SU-DHL-6 (cell line): Measurements from ENCODE around the gene SLX4.
"Not testable (repeated sequence)": the region's sequence is repeated elsewhere in the genome, so short reads cannot be mapped to it uniquely, and the experiment has no call there.

Experiments
- H2AFZ ChIP-seq: fragments of 200-600 bp; sonication (generic); 2 replicates; pipeline ENCODE4 v1.6.1; 2014; ENCODE audit warnings: low read depth, mild to moderate bottlenecking, moderate library complexity, mixed read lengths, antibody characterized with exemption, low read length; ENCODE audit not compliant: severe bottlenecking
- H3F3A ChIP-seq: fragments of 200-600 bp; shearing (Covaris generic); 2 replicates; pipeline ENCODE4 v1.6.0; 2016; ENCODE audit warnings: antibody characterized with exemption, mild to moderate bottlenecking; ENCODE audit not compliant: insufficient read depth
- H3K27ac ChIP-seq: fragments of 200-600 bp; sonication (generic); 2 replicates; pipeline ENCODE4 v1.5.1; 2016; ENCODE audit warnings: low read depth, mild to moderate bottlenecking, low read length, moderate library complexity, mixed read lengths
- H3K27me3 ChIP-seq: fragments of 200-600 bp; sonication (generic), shearing (Covaris generic); 2 replicates; pipeline ENCODE4 v1.6.0; 2014; ENCODE audit warnings: mild to moderate bottlenecking, low read length
- H3K36me3 ChIP-seq: fragments of 200-600 bp; sonication (generic); 2 replicates; pipeline ENCODE4 v1.6.1; 2014; ENCODE audit warnings: mild to moderate bottlenecking, low read length, mixed read lengths
- H3K4me2 ChIP-seq: fragments of 300-600, 200-600 bp; shearing (Covaris generic), sonication (generic); 2 replicates; pipeline ENCODE4 v1.6.0; 2014; ENCODE audit warnings: low read length, low read depth, mild to moderate bottlenecking; ENCODE audit not compliant: poor library complexity, severe bottlenecking
- H3K4me3 ChIP-seq: fragments of 200-600 bp; sonication (generic); 2 replicates; pipeline ENCODE4 v1.5.1; 2014; ENCODE audit warnings: antibody characterized with exemption, low read length, mild to moderate bottlenecking, mixed read lengths; ENCODE audit not compliant: insufficient read depth, poor library complexity, severe bottlenecking
- H3K79me2 ChIP-seq: fragments of 200-600 bp; sonication (generic); 2 replicates; pipeline ENCODE4 v1.6.1; 2014; ENCODE audit warnings: mild to moderate bottlenecking, low read length, moderate library complexity; ENCODE audit not compliant: insufficient read depth
- H3K9ac ChIP-seq: fragments of 200-600 bp; sonication (generic); 2 replicates; pipeline ENCODE4 v1.7.0; 2014; ENCODE audit warnings: mild to moderate bottlenecking, low read length
- H3K9me2 ChIP-seq: fragments of 200-600 bp; sonication (generic); replicated peaks from 2 replicates; pipeline ENCODE4 v1.6.1; 2014; ENCODE audit warnings: low read length; ENCODE audit not compliant: insufficient read depth
- H3K9me3 ChIP-seq: fragments of 200-600 bp; sonication (generic); 2 replicates; pipeline ENCODE4 v1.6.1; 2014; ENCODE audit warnings: low read length, mixed read lengths; ENCODE audit not compliant: insufficient read depth
- H4K20me1 ChIP-seq: fragments of 200-600 bp; sonication (generic); 2 replicates; pipeline ENCODE4 v1.6.1; 2014; ENCODE audit warnings: low read depth, mild to moderate bottlenecking, antibody characterized with exemption, low read length, moderate library complexity, mixed read lengths
- EZH2phosphoT487 ChIP-seq: fragments of 200-600 bp; sonication (generic), shearing (Covaris generic); conservative IDR thresholded peaks from 2 replicates; pipeline ENCODE4 v1.6.1; 2018; ENCODE audit warnings: mild to moderate bottlenecking, antibody characterized with exemption, low read length, moderate library complexity, mixed read lengths
- TF ChIP-seq, protein P1 (sequence below): fragments of 200-600 bp; sonication (generic); IDR thresholded peaks from one replicate; pipeline ENCODE4 v1.5.1; 2017; ENCODE audit warnings: antibody characterized with exemption, mild to moderate bottlenecking, low read length, moderate library complexity; ENCODE audit not compliant: insufficient read depth, poor library complexity, severe bottlenecking

The SLX4 gene

DNA sequence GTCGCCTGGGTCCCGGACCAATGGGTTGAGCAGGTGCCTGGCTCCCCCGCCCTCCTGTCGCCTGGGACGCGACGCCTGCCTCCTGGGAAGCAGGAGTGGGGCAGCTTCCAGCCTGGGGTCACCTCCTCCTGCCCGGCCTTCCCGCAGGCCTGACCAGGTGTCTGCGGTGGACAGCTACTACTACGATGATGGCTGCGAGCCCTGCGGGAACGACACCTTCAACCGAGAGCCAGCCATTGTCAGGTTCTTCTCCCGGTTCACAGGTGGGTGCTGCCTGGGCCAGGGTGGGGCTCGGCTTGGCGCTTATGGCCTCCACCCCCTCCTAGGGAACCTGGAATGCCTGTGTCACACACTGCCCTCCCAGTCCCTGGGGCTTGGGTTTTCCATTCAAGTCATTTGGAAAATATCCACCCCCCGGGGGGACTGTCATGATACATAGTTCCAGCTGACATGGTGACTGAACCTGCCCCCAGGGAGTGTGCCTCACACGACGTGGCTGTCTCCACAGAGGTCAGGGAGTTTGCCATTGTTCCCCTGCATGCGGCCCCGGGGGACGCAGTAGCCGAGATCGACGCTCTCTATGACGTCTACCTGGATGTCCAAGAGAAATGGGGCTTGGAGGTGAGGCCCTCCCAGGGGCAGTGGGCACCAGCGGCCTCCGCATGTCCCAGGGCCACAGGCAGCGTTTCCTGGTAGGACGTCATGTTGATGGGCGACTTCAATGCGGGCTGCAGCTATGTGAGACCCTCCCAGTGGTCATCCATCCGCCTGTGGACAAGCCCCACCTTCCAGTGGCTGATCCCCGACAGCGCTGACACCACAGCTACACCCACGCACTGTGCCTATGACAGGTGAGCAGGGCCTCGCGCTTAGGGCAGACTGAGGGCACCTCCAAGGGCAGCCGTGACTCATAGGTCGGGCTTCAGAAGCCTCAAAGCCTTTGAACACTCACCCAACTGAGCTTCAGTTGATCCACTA lies 45.4 kb upstream of the SLX4 start:
- Histone ChIP-seq H4K20me1 (no peaks in the 10 kb centered on the region), H3K9me3 (no peaks in the 10 kb centered on the region), H3K4me3 (no peak overlapping the region), H3K4me2 (no peak overlapping the region), H3F3A (peaks cover 43% of the 10 kb centered on the region), H2AFZ (no peak overlapping the region), H3K9me2 (no peaks in the 10 kb centered on the region), H3K27me3 (no peaks in the 10 kb centered on the region), H3K9ac (no peak overlapping the region), H3K79me2 (peaks cover 5% of the 10 kb centered on the region; the same call in 1 of the 2 replicates), H3K27ac (no peak overlapping the region), H3K36me3 (peaks cover 7% of the 10 kb centered on the region; the same call in 1 of the 2 replicates)
- TF ChIP-seq, protein P1, sequence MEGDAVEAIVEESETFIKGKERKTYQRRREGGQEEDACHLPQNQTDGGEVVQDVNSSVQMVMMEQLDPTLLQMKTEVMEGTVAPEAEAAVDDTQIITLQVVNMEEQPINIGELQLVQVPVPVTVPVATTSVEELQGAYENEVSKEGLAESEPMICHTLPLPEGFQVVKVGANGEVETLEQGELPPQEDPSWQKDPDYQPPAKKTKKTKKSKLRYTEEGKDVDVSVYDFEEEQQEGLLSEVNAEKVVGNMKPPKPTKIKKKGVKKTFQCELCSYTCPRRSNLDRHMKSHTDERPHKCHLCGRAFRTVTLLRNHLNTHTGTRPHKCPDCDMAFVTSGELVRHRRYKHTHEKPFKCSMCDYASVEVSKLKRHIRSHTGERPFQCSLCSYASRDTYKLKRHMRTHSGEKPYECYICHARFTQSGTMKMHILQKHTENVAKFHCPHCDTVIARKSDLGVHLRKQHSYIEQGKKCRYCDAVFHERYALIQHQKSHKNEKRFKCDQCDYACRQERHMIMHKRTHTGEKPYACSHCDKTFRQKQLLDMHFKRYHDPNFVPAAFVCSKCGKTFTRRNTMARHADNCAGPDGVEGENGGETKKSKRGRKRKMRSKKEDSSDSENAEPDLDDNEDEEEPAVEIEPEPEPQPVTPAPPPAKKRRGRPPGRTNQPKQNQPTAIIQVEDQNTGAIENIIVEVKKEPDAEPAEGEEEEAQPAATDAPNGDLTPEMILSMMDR: no peak
- TF ChIP-seq EZH2phosphoT487: no peak

DNA sequence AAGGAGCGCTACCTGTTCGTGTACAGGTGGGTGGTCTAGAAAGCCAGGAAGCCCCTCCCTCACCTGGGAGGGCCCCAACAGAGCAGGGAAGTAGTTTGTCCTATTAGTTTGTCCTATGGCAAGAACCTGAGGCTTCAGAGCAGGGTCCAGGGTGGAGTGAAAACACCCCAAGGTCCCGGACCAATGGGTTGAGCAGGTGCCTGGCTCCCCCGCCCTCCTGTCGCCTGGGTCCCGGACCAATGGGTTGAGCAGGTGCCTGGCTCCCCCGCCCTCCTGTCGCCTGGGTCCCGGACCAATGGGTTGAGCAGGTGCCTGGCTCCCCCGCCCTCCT lies 44.7 kb upstream of the SLX4 start:
- not testable (repeated sequence) for H3K27ac ChIP-seq, H2AFZ ChIP-seq, H3K9me2 ChIP-seq, H3K79me2 ChIP-seq, H3K9me3 ChIP-seq, H3K9ac ChIP-seq, H4K20me1 ChIP-seq, H3K36me3 ChIP-seq, H3K4me3 ChIP-seq, H3K4me2 ChIP-seq, H3K27me3 ChIP-seq
- peaks cover 37% of the 10 kb centered on the region for H3F3A ChIP-seq

DNA sequence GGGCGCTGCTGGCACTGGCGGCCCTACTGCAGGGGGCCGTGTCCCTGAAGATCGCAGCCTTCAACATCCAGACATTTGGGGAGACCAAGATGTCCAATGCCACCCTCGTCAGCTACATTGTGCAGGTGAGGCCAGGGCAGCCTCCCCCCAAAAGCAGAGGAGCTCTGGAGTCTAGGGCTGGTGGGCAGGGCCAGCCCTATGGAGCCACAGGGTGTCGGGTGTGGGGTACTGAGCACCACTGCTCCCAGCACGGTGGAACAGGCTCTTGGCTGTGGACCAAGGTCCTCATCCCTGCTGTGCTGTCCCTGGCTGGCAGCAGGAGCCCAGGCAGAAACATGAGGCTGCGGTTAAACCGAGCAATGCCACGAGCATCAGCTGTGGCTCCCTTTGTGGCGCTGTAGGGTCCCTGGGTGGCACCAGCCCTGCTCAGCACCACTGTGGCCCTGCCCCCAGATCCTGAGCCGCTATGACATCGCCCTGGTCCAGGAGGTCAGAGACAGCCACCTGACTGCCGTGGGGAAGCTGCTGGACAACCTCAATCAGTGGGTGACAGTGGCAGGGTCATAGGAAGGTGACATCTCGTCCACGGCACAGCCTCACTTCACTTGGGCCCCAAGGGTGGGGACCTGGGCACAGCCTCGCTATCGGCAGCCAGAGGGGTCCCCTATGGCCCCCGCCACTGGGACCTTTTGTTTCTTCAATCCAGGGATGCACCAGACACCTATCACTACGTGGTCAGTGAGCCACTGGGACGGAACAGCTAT lies 44.2 kb upstream of the SLX4 start:
- Histone ChIP-seq H3K9me2 (no peaks in the 10 kb centered on the region), H3K9me3 (no peaks in the 10 kb centered on the region), H3K36me3 (peaks cover 9% of the 10 kb centered on the region; the same call in 1 of the 2 replicates), H4K20me1 (no peaks in the 10 kb centered on the region), H3F3A (peaks cover 33% of the 10 kb centered on the region), H3K79me2 (peaks cover 5% of the 10 kb centered on the region; the same call in 1 of the 2 replicates), H3K27me3 (no peaks in the 10 kb centered on the region), H3K4me3 (no peak overlapping the region), H3K27ac (no peak overlapping the region), H2AFZ (no peak overlapping the region), H3K9ac (no peak overlapping the region), H3K4me2 (no peak overlapping the region)
- TF ChIP-seq EZH2phosphoT487: no peak
- TF ChIP-seq, protein P1: no peak

DNA sequence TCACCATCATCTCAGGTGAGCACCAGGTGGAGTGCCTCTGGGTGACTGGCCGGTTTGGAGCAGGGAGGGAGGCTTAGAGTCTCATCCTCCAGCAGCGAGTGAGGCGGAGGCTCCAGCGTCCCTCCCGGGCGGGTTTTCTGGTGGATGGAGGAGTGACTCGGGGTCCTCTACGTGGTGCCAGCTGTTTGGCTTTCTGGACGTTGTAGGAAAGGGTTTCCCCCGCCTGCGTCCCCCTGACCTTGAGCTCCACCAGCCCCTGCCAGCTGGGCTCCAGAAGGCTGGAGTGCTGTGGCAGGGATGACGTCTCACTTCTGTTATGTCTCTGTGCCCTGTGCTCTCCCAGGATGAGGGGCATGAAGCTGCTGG lies 43.6 kb upstream of the SLX4 start:
- no peak overlapping the region for H3K4me3 ChIP-seq
- no peaks in the 10 kb centered on the region for H3K9me3 ChIP-seq
- H2AFZ ChIP-seq: no peak overlapping the region
- H4K20me1 ChIP-seq: no peaks in the 10 kb centered on the region
- no peaks in the 10 kb centered on the region for H3K27me3 ChIP-seq
- H3K27ac ChIP-seq: no peak overlapping the region
- peaks cover 33% of the 10 kb centered on the region for H3F3A ChIP-seq
- H3K79me2 ChIP-seq: peaks cover 5% of the 10 kb centered on the region; the same call in 1 of the 2 replicates
- H3K9ac ChIP-seq: no peak overlapping the region
- H3K36me3 ChIP-seq: peaks cover 9% of the 10 kb centered on the region; the same call in 1 of the 2 replicates
- no peaks in the 10 kb centered on the region for H3K9me2 ChIP-seq
- TF ChIP-seq, protein P1: no peak
- no peak for TF ChIP-seq EZH2phosphoT487
- H3K4me2 ChIP-seq: no peak overlapping the region
